SU-DHL-6 (cell line): ENCODE data around the gene SLC44A1.

Source experiments
- H2AFZ ChIP-seq: fragments of 200-600 bp; sonication (generic); 2 replicates; pipeline ENCODE4 v1.6.1; 2014; ENCODE audit warnings: low read depth, mild to moderate bottlenecking, moderate library complexity, mixed read lengths, antibody characterized with exemption, low read length; ENCODE audit not compliant: severe bottlenecking
- H3F3A ChIP-seq: fragments of 200-600 bp; shearing (Covaris generic); 2 replicates; pipeline ENCODE4 v1.6.0; 2016; ENCODE audit warnings: antibody characterized with exemption, mild to moderate bottlenecking; ENCODE audit not compliant: insufficient read depth
- H3K27ac ChIP-seq: fragments of 200-600 bp; sonication (generic); 2 replicates; pipeline ENCODE4 v1.5.1; 2016; ENCODE audit warnings: low read depth, mild to moderate bottlenecking, low read length, moderate library complexity, mixed read lengths
- H3K27me3 ChIP-seq: fragments of 200-600 bp; sonication (generic), shearing (Covaris generic); 2 replicates; pipeline ENCODE4 v1.6.0; 2014; ENCODE audit warnings: mild to moderate bottlenecking, low read length
- H3K36me3 ChIP-seq: fragments of 200-600 bp; sonication (generic); 2 replicates; pipeline ENCODE4 v1.6.1; 2014; ENCODE audit warnings: mild to moderate bottlenecking, low read length, mixed read lengths
- H3K4me2 ChIP-seq: fragments of 300-600, 200-600 bp; shearing (Covaris generic), sonication (generic); 2 replicates; pipeline ENCODE4 v1.6.0; 2014; ENCODE audit warnings: low read length, low read depth, mild to moderate bottlenecking; ENCODE audit not compliant: poor library complexity, severe bottlenecking
- H3K4me3 ChIP-seq: fragments of 200-600 bp; sonication (generic); 2 replicates; pipeline ENCODE4 v1.5.1; 2014; ENCODE audit warnings: antibody characterized with exemption, low read length, mild to moderate bottlenecking, mixed read lengths; ENCODE audit not compliant: insufficient read depth, poor library complexity, severe bottlenecking
- H3K79me2 ChIP-seq: fragments of 200-600 bp; sonication (generic); 2 replicates; pipeline ENCODE4 v1.6.1; 2014; ENCODE audit warnings: mild to moderate bottlenecking, low read length, moderate library complexity; ENCODE audit not compliant: insufficient read depth
- H3K9ac ChIP-seq: fragments of 200-600 bp; sonication (generic); 2 replicates; pipeline ENCODE4 v1.7.0; 2014; ENCODE audit warnings: mild to moderate bottlenecking, low read length
- H3K9me2 ChIP-seq: fragments of 200-600 bp; sonication (generic); replicated peaks from 2 replicates; pipeline ENCODE4 v1.6.1; 2014; ENCODE audit warnings: low read length; ENCODE audit not compliant: insufficient read depth
- H3K9me3 ChIP-seq: fragments of 200-600 bp; sonication (generic); 2 replicates; pipeline ENCODE4 v1.6.1; 2014; ENCODE audit warnings: low read length, mixed read lengths; ENCODE audit not compliant: insufficient read depth
- H4K20me1 ChIP-seq: fragments of 200-600 bp; sonication (generic); 2 replicates; pipeline ENCODE4 v1.6.1; 2014; ENCODE audit warnings: low read depth, mild to moderate bottlenecking, antibody characterized with exemption, low read length, moderate library complexity, mixed read lengths
- CTCF ChIP-seq: fragments of 200-600 bp; sonication (generic); IDR thresholded peaks from one replicate; pipeline ENCODE4 v1.5.1; 2017; ENCODE audit warnings: antibody characterized with exemption, mild to moderate bottlenecking, low read length, moderate library complexity; ENCODE audit not compliant: insufficient read depth, poor library complexity, severe bottlenecking
- EZH2phosphoT487 ChIP-seq: fragments of 200-600 bp; sonication (generic), shearing (Covaris generic); conservative IDR thresholded peaks from 2 replicates; pipeline ENCODE4 v1.6.1; 2018; ENCODE audit warnings: mild to moderate bottlenecking, antibody characterized with exemption, low read length, moderate library complexity, mixed read lengths

The SLC44A1 gene

GRCh38 chr9:105344283-105344682 is 99.8 kb downstream of the SLC44A1 start:
- Histone ChIP-seq H3K9ac (no peak overlapping the region), H3K4me2 (no peak overlapping the region)
- TF ChIP-seq CTCF (no peak), EZH2phosphoT487 (no peak)

GRCh38 chr9:105345626-105346025 is 101.2 kb downstream of the SLC44A1 start:
- TF ChIP-seq CTCF, result no peak
- no peak for TF ChIP-seq EZH2phosphoT487
- H3K27ac ChIP-seq, result no peak overlapping the region
- no peak overlapping the region for H3K4me3 ChIP-seq
- H3K36me3 ChIP-seq, result 0 out of 2 replicates have a peak, but pooled peaks cover 5% of the 10 kb centered on the region
- no peaks in the 10 kb centered on the region for H3K27me3 ChIP-seq
- H2AFZ ChIP-seq, result no peak overlapping the region
- H3K4me2 ChIP-seq, result no peak overlapping the region
- no peaks in the 10 kb centered on the region for H3F3A ChIP-seq
- H4K20me1 ChIP-seq, result no peaks in the 10 kb centered on the region
- H3K79me2 ChIP-seq, result no peaks in the 10 kb centered on the region
- H3K9ac ChIP-seq, result no peak overlapping the region
- H3K9me2 ChIP-seq, result no peaks in the 10 kb centered on the region
- no peaks in the 10 kb centered on the region for H3K9me3 ChIP-seq

More at GRCh38 chr9:105344283-105344682, 99.8 kb downstream of the SLC44A1 start:
- H2AFZ ChIP-seq, result no peak overlapping the region
- no peaks in the 10 kb centered on the region for H3K9me3 ChIP-seq
- no peaks in the 10 kb centered on the region for H3K27me3 ChIP-seq
- no peak overlapping the region for H3K4me3 ChIP-seq
- no peaks in the 10 kb centered on the region for H3F3A ChIP-seq
- H3K79me2 ChIP-seq, result no peaks in the 10 kb centered on the region
- H4K20me1 ChIP-seq, result no peaks in the 10 kb centered on the region
- H3K27ac ChIP-seq, result no peak overlapping the region
- no peaks in the 10 kb centered on the region for H3K9me2 ChIP-seq
- 0 out of 2 replicates have a peak, but pooled peaks cover 5% of the 10 kb centered on the region for H3K36me3 ChIP-seq

GRCh38 chr9:105346273-105346672 is 101.8 kb downstream of the SLC44A1 start:
- H3K79me2 ChIP-seq, result no peaks in the 10 kb centered on the region
- no peak for TF ChIP-seq CTCF
- TF ChIP-seq EZH2phosphoT487, result no peak

More at GRCh38 chr9:105346273-105346672, 101.8 kb downstream of the SLC44A1 start:
- Histone ChIP-seq H3F3A (no peaks in the 10 kb centered on the region), H3K9me3 (no peaks in the 10 kb centered on the region), H3K9ac (no peak overlapping the region), H2AFZ (no peak overlapping the region), H3K9me2 (no peaks in the 10 kb centered on the region), H3K4me3 (no peak overlapping the region), H3K4me2 (no peak overlapping the region), H4K20me1 (no peaks in the 10 kb centered on the region), H3K27ac (no peak overlapping the region), H3K27me3 (no peaks in the 10 kb centered on the region), H3K36me3 (0 out of 2 replicates have a peak, but pooled peaks cover 5% of the 10 kb centered on the region)
